H1 (cell line): Measurements from ENCODE around the gene CYSRT1. TPM values are rescaled to one million over a fixed set of nuclear protein-coding genes. Genes with fewer than 3 reads are reported as not detected.

Source experiments
- CREB1 ChIP-seq: IDR thresholded peaks from 2 replicates; pipeline ENCODE4 v1.6.1; 2012; ENCODE audit warnings: inconsistent platforms
- KDM5A ChIP-seq: fragments of 200-600 bp; IDR thresholded peaks from 2 replicates; pipeline ENCODE4 v1.7.1; 2012; ENCODE audit warnings: mild to moderate bottlenecking, low read length, inconsistent platforms, mixed read lengths
- SIRT6 ChIP-seq: IDR thresholded peaks from one replicate; pipeline ENCODE4 v1.7.1; 2012; ENCODE audit warnings: low read length, inconsistent platforms
- SP2 ChIP-seq: IDR thresholded peaks from 2 replicates; pipeline ENCODE4 v1.6.1; 2012; ENCODE audit warnings: mild to moderate bottlenecking, low read length, inconsistent platforms
- ZNF274 ChIP-seq: IDR thresholded peaks from 2 replicates; pipeline ENCODE4 v1.7.0; 2012; ENCODE audit warnings: low read length, borderline replicate concordance; ENCODE audit errors: extremely low read depth
- polyA plus RNA-seq, 7 experiments: library from polyadenylated mRNA; depleted of rRNA in 3 of 7; stranded (reverse) in 5 of 7; unstranded in 2 of 7; fragments of >200 nt in 5 of 7; fragments of 200-250 nt in 2 of 7; gene quantifications; 1 replicate in 5 of 7; 2 replicates in 1 of 7; 4 replicates in 1 of 7; pipeline versions ENCODE4 v1.2.1 to v1.2.3, GENCODE V29; 2011 to 2013; ENCODE audit warnings: missing spikeins in 2 of 7, mixed read lengths in 2 of 7
- total RNA-seq: library from RNA; stranded (reverse); fragmentation: NEBNext Ultra II Directional; extraction: Animal tissue kit (Norgen Biotek cat#: 25700); gene quantifications from 2 replicates; pipeline ENCODE4 v1.2.1, GENCODE V29; 2021

Gene CYSRT1
- total and polyA plus RNA-seq, 2 of the 8 experiments (the other 6 are each of a cell fraction or from before 2014, with no cell fraction given): 1.0 to 6.5 TPM

DNA sequence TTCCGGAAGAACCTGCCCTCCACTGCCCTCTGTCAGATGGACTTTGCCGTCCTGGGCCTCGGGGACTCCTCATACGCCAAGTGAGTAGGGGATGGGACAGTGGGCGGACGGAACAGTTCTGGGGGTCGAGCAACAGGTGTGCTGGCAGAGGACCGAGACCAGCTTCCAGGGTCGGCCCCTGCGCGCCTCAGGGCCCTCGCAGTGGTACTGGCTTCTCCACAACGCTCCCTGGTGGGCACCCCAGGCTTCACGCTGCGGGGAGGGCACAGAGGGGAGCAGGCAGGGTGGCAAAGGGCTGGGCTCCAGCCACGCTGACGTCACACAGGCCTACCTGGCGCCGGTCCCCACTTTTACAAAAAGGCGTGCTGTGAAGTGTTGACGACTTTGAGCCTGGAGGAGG, 12.5 kb upstream of the CYSRT1 start (continued):
- TF ChIP-seq SP2 (no peak), SIRT6 (no peak), ZNF274 (no peak), CREB1 (no peak), KDM5A (no peak)
- TF ChIP-seq, all 59 proteins: peak for 0
